GM06990 (cell line): ENCODE data around the gene COLGALT1.

Experiments
- DNase-seq: peaks from one replicate; pipeline ENCODE4 v3.0.0-alpha.2; 2011; ENCODE audit not compliant: insufficient read length; ENCODE audit errors: extremely low read depth
- H3K27me3 ChIP-seq: replicated peaks from 2 replicates; pipeline ENCODE4 v1.6.0; 2011; ENCODE audit warnings: low read length; ENCODE audit not compliant: control insufficient read depth, insufficient read depth
- H3K36me3 ChIP-seq: 2 replicates; pipeline ENCODE4 v1.5.1; 2011; ENCODE audit warnings: low read length; ENCODE audit not compliant: control insufficient read depth, insufficient read depth
- H3K4me3 ChIP-seq: replicated peaks from 2 replicates; pipeline ENCODE4 v1.5.1; 2011; ENCODE audit warnings: low read depth, mild to moderate bottlenecking, control low read depth, low read length
- TF ChIP-seq, protein P1 (sequence below): IDR thresholded peaks from 2 replicates; pipeline ENCODE4 v1.5.1; 2011; ENCODE audit warnings: low read length, control low read depth, mild to moderate bottlenecking, inconsistent platforms; ENCODE audit not compliant: insufficient read depth, poor library complexity, severe bottlenecking

Gene COLGALT1

DNA sequence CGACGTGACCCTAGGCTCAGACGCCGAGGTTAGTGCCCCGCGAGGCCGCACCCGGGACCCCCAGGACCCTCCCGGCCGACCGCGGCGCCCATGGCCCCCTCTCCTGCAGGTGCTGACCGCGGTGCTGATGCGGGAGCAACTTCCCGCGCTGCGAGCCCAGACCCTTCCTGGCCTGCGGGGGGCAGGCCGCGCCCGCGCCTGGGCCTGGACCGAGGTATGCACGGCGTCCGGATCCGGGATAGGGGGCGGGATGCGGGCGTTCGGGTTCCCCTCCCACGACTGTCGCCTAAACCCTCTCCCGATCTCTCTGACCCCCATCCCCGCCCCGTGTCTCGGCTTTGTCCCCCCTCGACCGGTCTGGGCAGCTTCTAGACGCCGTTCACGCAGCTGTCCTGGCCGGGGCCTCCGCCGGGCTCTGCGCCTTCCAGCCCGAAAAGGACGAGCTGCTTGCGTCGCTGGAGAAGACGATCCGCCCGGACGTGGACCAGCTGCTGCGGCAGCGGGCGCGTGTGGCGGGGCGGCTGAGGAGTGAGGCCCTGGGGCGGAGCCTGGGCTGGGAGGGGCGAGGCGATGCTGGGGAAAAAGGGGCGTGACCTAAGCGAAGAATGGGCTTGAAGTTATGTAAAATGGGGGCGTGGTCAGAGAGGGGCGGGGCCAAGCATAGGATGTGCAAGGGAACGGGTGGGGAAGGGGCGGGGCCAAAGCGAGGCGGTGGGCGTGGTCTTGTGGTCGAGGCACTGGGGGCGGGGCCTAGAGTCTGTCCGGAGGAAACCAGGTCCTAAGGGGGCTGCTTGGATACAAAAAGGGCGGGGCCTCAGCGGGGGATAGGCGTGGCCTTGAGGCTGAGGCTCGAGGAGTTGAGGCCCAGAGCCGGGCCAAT, 16.0 kb upstream of the COLGALT1 start:
- Histone ChIP-seq H3K4me3 (peak overlapping the region; percentile 56), H3K36me3 (no peaks in the 10 kb centered on the region), H3K27me3 (no peaks in the 10 kb centered on the region)
- TF ChIP-seq, protein P1, sequence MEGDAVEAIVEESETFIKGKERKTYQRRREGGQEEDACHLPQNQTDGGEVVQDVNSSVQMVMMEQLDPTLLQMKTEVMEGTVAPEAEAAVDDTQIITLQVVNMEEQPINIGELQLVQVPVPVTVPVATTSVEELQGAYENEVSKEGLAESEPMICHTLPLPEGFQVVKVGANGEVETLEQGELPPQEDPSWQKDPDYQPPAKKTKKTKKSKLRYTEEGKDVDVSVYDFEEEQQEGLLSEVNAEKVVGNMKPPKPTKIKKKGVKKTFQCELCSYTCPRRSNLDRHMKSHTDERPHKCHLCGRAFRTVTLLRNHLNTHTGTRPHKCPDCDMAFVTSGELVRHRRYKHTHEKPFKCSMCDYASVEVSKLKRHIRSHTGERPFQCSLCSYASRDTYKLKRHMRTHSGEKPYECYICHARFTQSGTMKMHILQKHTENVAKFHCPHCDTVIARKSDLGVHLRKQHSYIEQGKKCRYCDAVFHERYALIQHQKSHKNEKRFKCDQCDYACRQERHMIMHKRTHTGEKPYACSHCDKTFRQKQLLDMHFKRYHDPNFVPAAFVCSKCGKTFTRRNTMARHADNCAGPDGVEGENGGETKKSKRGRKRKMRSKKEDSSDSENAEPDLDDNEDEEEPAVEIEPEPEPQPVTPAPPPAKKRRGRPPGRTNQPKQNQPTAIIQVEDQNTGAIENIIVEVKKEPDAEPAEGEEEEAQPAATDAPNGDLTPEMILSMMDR, result no peak
- peak; percentile 97 for DNase-seq

GRCh38 chr19:17540174-17540573, 15.3 kb upstream of the COLGALT1 start:
- TF ChIP-seq, protein P1, result no peak
- no peak overlapping the region for H3K4me3 ChIP-seq
- H3K36me3 ChIP-seq, result no peaks in the 10 kb centered on the region

GRCh38 chr19:17541184-17541759, 14.2 kb upstream of the COLGALT1 start:
- no peaks in the 10 kb centered on the region for H3K36me3 ChIP-seq
- H3K27me3 ChIP-seq, result no peaks in the 10 kb centered on the region
- no peak for DNase-seq
- H3K4me3 ChIP-seq, result no peak overlapping the region
- TF ChIP-seq, protein P1, result no peak

More at GRCh38 chr19:17540174-17540573, 15.3 kb upstream of the COLGALT1 start:
- no peaks in the 10 kb centered on the region for H3K27me3 ChIP-seq
- no peak for DNase-seq

DNA sequence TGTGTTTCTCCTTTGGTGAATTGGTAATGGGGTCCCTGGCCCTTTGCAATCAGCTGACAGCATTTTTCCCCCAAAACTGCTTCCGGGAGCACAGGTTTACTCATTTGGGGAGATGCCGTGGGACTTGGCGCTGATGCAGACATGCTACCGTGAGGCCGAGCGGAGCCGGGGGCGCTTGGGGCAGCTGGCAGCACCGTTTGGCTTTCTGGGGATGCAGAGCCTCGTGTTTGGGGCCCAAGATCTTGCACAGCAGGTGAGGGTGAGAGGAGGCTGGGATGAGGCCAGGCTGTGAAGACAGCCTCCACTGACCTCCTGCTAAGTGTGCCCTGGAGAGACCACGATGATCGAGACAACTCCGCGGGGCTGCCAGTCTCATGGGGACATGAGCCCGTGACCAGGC, 13.4 kb upstream of the COLGALT1 start:
- H3K36me3 ChIP-seq, result no peaks in the 10 kb centered on the region
- DNase-seq, result no peak

GRCh38 chr19:17542793-17543582, 12.5 kb upstream of the COLGALT1 start:
- Histone ChIP-seq H3K4me3 (no peak overlapping the region), H3K36me3 (no peaks in the 10 kb centered on the region), H3K27me3 (no peaks in the 10 kb centered on the region)
- TF ChIP-seq, protein P1, result no peak
- DNase-seq, result no peak

More for the DNA sequence above, 13.4 kb upstream of the COLGALT1 start:
- TF ChIP-seq, protein P1, result no peak
- H3K4me3 ChIP-seq, result no peak overlapping the region
- H3K27me3 ChIP-seq, result no peaks in the 10 kb centered on the region
